Measurements from ENCODE around the gene IMMP1L.

IMMP1L gene

DNA sequence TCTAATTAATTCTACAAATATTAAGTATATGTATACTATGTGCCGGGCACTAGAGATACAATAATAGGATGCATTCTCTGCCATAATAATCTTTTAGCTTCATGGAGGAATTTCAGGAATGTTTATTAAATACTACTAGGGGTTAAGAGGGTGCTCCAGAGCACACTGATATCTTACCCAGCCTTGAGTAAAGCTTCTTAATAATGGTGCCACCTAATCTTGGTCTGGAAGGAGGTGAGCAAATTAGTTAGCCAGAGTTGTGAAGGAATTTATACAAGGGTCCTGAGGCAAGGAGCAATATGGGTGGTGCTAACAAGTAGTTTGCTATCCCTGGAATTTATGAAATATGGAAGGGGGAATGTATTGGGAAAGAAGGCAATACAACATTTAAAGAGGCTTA lies 21.9 kb upstream of the IMMP1L start:
- Mint-ChIP-seq H3K36me3 (ENCODE audit: low read depth) (peaks cover 14% of the 10 kb centered on the region), H3K27me3 (ENCODE audit: low read depth) (no peaks in the 10 kb centered on the region), H3K4me1 (no peaks in the 10 kb centered on the region), H3K4me3 (no peak overlapping the region), H3K9me3 (no peaks in the 10 kb centered on the region), H3K27ac (no peak overlapping the region)
- TF ChIP-seq, protein P1, sequence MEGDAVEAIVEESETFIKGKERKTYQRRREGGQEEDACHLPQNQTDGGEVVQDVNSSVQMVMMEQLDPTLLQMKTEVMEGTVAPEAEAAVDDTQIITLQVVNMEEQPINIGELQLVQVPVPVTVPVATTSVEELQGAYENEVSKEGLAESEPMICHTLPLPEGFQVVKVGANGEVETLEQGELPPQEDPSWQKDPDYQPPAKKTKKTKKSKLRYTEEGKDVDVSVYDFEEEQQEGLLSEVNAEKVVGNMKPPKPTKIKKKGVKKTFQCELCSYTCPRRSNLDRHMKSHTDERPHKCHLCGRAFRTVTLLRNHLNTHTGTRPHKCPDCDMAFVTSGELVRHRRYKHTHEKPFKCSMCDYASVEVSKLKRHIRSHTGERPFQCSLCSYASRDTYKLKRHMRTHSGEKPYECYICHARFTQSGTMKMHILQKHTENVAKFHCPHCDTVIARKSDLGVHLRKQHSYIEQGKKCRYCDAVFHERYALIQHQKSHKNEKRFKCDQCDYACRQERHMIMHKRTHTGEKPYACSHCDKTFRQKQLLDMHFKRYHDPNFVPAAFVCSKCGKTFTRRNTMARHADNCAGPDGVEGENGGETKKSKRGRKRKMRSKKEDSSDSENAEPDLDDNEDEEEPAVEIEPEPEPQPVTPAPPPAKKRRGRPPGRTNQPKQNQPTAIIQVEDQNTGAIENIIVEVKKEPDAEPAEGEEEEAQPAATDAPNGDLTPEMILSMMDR (IDR thresholded peaks at IDR 0.05; ENCODE audit: unreplicated experiment in 3 of 3) = no peak

DNA sequence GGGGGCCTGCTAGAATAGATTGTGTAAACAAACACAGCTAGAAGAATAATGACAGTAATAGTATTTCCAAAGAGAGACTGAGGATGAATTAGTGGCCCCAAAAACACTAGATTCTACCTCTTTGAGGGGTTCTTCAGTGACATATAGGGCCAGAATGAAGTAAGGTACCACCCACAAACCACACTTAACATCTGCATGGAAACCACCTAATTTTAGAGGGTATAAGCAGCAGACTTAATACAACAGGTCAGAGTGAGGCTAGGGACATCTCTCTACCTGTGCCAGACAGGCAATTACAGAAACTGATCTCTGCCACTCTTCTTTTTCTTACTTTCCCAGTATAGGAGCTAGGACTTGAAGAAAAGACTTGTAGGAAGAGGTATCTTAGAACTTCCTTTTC lies 20.3 kb upstream of the IMMP1L start:
- TF ChIP-seq, protein P1 (IDR thresholded peaks at IDR 0.05; ENCODE audit: unreplicated experiment in 3 of 3) = no peak
- H3K9me3 Mint-ChIP-seq = no peaks in the 10 kb centered on the region
- peaks cover 14% of the 10 kb centered on the region for H3K36me3 Mint-ChIP-seq (ENCODE audit: low read depth)
- H3K4me1 Mint-ChIP-seq = no peaks in the 10 kb centered on the region
- no peak overlapping the region for H3K27ac Mint-ChIP-seq
- no peak overlapping the region for H3K4me3 Mint-ChIP-seq
- H3K27me3 Mint-ChIP-seq (ENCODE audit: low read depth) = no peaks in the 10 kb centered on the region

DNA sequence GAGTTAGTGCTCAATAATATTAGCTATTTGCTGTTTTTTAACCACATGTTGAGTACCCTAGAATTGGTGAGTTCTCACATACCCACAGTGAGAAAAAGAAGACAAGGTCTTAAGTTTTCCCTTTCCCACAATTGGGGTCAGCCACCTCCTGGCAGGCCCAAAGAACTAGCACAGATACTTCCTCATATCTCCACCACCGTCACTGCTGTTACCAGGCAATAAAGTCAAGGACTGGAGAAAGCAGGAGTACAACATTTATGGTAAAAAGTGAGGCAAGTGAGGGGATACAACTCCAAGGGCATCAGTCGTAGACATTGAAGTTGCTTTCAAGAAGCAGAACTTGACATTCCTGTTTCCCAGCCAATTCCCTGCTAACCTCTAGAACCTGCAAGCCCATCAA lies 19.8 kb upstream of the IMMP1L start:
- no peak overlapping the region for H3K4me3 Mint-ChIP-seq
- H3K27ac Mint-ChIP-seq = no peak overlapping the region
- TF ChIP-seq, protein P1 (IDR thresholded peaks at IDR 0.05; ENCODE audit: unreplicated experiment in 3 of 3) = no peak
- H3K27me3 Mint-ChIP-seq (ENCODE audit: low read depth) = no peaks in the 10 kb centered on the region
- H3K36me3 Mint-ChIP-seq (ENCODE audit: low read depth) = peaks cover 14% of the 10 kb centered on the region
- no peaks in the 10 kb centered on the region for H3K4me1 Mint-ChIP-seq
- no peaks in the 10 kb centered on the region for H3K9me3 Mint-ChIP-seq

DNA sequence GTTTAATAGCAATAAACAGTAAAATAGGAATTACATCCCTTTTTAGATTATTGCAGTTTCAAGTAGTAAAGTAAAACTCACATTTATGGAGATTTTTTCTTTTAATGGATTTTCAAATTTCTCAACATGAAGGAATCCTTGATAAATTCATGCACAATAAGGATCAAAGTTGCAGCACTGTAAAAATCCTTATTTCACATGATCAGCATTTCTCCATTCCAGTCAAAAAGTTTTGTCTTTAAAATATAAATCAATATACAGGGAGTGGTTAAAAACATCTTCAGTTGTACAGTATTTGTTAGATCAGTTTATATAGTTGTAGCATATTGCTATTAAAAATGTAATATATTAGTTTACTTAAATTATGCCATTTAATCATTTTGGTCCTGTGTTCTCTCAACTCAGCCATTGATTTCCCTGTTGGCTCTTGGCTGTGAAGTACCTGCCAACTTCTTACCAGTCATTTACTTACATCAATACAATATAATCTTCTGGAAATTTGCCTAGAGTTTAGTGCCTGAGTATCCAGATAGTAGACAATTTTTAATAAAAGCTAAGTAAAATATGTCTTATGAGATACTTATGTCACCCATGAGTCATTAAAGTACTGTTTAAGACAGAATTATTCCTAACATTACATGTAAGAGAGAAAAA lies 12.2 kb upstream of the IMMP1L start:
- peaks cover 4% of the 10 kb centered on the region for H3K36me3 Mint-ChIP-seq (ENCODE audit: low read depth)
- H3K4me3 Mint-ChIP-seq = no peak overlapping the region
- no peaks in the 10 kb centered on the region for H3K9me3 Mint-ChIP-seq
- no peaks in the 10 kb centered on the region for H3K27me3 Mint-ChIP-seq (ENCODE audit: low read depth)
- TF ChIP-seq, protein P1 (IDR thresholded peaks at IDR 0.05; ENCODE audit: unreplicated experiment in 3 of 3) = no peak
- no peaks in the 10 kb centered on the region for H3K4me1 Mint-ChIP-seq
- H3K27ac Mint-ChIP-seq = no peak overlapping the region

DNA sequence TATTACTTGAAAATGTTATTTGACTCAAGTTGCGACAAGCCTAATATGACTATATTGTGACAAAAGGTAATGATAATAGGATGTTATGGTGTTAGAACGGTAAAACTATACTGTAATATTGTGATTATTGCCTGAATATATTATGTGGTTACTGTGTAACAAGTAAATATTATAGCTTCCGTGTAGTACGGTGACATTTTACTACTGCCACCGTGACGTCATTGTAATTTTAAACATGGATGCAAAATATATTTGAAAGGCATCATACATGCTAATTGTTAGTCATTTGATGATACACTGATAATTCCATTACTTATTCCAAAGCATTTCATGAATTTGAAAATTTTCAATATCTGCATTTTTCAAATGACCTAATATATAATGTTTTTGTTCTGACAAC lies 2.7 kb upstream of the IMMP1L start:
- Mint-ChIP-seq H3K36me3 (ENCODE audit: low read depth) (peaks cover 3% of the 10 kb centered on the region), H3K27ac (no peak overlapping the region), H3K4me1 (peaks cover 29% of the 10 kb centered on the region), H3K4me3 (no peak overlapping the region), H3K27me3 (ENCODE audit: low read depth) (no peaks in the 10 kb centered on the region), H3K9me3 (no peaks in the 10 kb centered on the region)
- TF ChIP-seq, protein P1 (IDR thresholded peaks at IDR 0.05; ENCODE audit: unreplicated experiment in 3 of 3) = no peak

DNA sequence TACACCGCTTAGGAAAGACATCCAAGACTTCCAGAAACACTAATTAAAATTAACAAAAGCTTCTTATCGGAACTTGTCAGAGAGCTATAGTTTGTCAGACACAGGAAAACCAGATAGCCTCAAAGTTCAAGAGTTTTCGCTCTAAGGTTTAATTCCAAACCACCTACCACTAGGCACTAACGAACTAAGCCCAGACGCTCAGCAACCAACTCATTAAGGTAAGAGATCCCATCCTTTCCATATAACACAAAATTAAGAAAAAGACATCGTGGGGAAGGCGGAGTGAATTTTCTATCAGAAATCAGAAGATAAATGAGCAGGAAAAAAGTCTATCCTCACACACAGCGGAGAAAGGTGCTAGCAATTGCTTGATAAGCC lies 382 bp downstream of the IMMP1L start:
- Mint-ChIP-seq H3K27me3 (ENCODE audit: low read depth) (no peaks in the 10 kb centered on the region), H3K4me1 (peaks cover 30% of the 10 kb centered on the region), H3K27ac (peak overlapping the region; percentile 95 to 99 (median 99)), H3K4me3 (peak overlapping the region; percentile 92 to 98 (median 97)), H3K9me3 (no peaks in the 10 kb centered on the region), H3K36me3 (ENCODE audit: low read depth) (peaks cover 21% of the 10 kb centered on the region)
- TF ChIP-seq, protein P1 (IDR thresholded peaks at IDR 0.05; ENCODE audit: unreplicated experiment in 3 of 3) = no peak

Measured in nephron (organoid).